H1 (cell line): ENCODE data around the gene SNAP47. TPM values are rescaled to one million over a fixed set of nuclear protein-coding genes. Genes with fewer than 3 reads are reported as not detected.

Source experiments
- CTCF ChIA-PET: fragments of 300-600 bp; sonication (Branson Sonifier 250); formaldehyde crosslinking; loops from one replicate; lab custom pipeline; 2021; ENCODE audit not compliant: partially characterized antibody; lab: Charles Lee
- POLR2A ChIA-PET: fragments of 300-600 bp; sonication (Branson Sonifier 250); formaldehyde crosslinking; loops from one replicate; lab custom pipeline; 2021; ENCODE audit warnings: inconsistent platforms; ENCODE audit not compliant: partially characterized antibody; lab: Charles Lee
- DNase-seq, 2 experiments: peaks; one replicate each; pipeline versions ENCODE4 v3.0.0 to v3.0.0-alpha.2; 2010 to 2022; ENCODE audit warnings: low spot score in 2 of 2, low read depth in 1 of 2, mixed read lengths in 1 of 2
- FAIRE-seq: peaks from 2 replicates; lab custom pipeline; 2011; peaks lifted over from hg19 to GRCh38; lab: Jason Lieb, UNC
- H2AFZ ChIP-seq: 2 replicates; pipeline ENCODE4 v1.8.1; 2012; ENCODE audit warnings: low read length, inconsistent platforms
- H2AK5ac ChIP-seq: 2 replicates; pipeline ENCODE4 v1.6.1; 2013; ENCODE audit warnings: low read depth, low read length
- H2BK120ac ChIP-seq: replicated peaks from 2 replicates; pipeline ENCODE3; 2013; ENCODE audit warnings: low read depth, low read length, inconsistent platforms
- H2BK12ac ChIP-seq: 2 replicates; pipeline ENCODE4 v1.6.1; 2013; ENCODE audit warnings: low read depth, low read length
- H2BK15ac ChIP-seq: 2 replicates; pipeline ENCODE4 v1.6.1; 2013; ENCODE audit warnings: low read length
- H2BK20ac ChIP-seq: 2 replicates; pipeline ENCODE4 v1.6.1; 2013; ENCODE audit warnings: low read length
- H2BK5ac ChIP-seq: 2 replicates; pipeline ENCODE4 v1.6.1; 2013; ENCODE audit warnings: low read depth, low read length
- H3K14ac ChIP-seq: 2 replicates; pipeline ENCODE4 v1.6.1; 2013; ENCODE audit warnings: inconsistent platforms; ENCODE audit not compliant: insufficient read length
- H3K18ac ChIP-seq: 2 replicates; pipeline ENCODE4 v1.6.1; 2013; ENCODE audit warnings: low read length; ENCODE audit errors: extremely low read depth
- H3K23ac ChIP-seq: 2 replicates; pipeline ENCODE4 v1.6.1; 2013; ENCODE audit warnings: inconsistent platforms; ENCODE audit not compliant: insufficient read length
- H3K23me2 ChIP-seq: 2 replicates; pipeline ENCODE4 v1.6.1; 2013; ENCODE audit warnings: low read depth, low read length
- H3K27ac ChIP-seq: 2 replicates; pipeline ENCODE4 v1.6.1; 2011; ENCODE audit warnings: low read depth, low read length, inconsistent platforms
- H3K27me3 ChIP-seq, 4 experiments: replicated peaks in 1 of 4; 1 replicate in 1 of 4; 2 replicates in 3 of 4; pipeline versions ENCODE4 v1.6.1 to v1.8.1; 2011 to 2013; ENCODE audit warnings: low read length in 3 of 4, mild to moderate bottlenecking in 3 of 4, inconsistent platforms in 2 of 4, mixed read lengths in 2 of 4, moderate library complexity in 1 of 4; ENCODE audit not compliant: control insufficient read depth in 3 of 4, insufficient read depth in 3 of 4; ENCODE audit errors: extremely low read depth in 1 of 4
- H3K36me3 ChIP-seq, 4 experiments: 2 replicates each; pipeline versions ENCODE4 v1.6.1 to v1.8.1; 2011 to 2013; ENCODE audit warnings: mild to moderate bottlenecking in 4 of 4, low read length in 3 of 4, moderate library complexity in 2 of 4, control low read depth in 1 of 4, inconsistent platforms in 1 of 4; ENCODE audit not compliant: insufficient read depth in 4 of 4, control insufficient read depth in 2 of 4
- H3K4ac ChIP-seq: replicated peaks from 2 replicates; pipeline ENCODE3; 2013; ENCODE audit warnings: low read length, low read depth, mixed read lengths, inconsistent platforms; ENCODE audit not compliant: insufficient read length
- H3K4me1 ChIP-seq, 4 experiments: replicated peaks in 1 of 4; 1 replicate in 1 of 4; 2 replicates in 3 of 4; pipeline versions ENCODE4 v1.6.1 to v1.8.1; 2011 to 2013; ENCODE audit warnings: low read length in 3 of 4, inconsistent platforms in 2 of 4, mixed read lengths in 1 of 4; ENCODE audit not compliant: insufficient read depth in 4 of 4, control insufficient read depth in 3 of 4
- H3K4me2 ChIP-seq, 2 experiments: 2 replicates each; pipeline versions ENCODE4 v1.6.1 to v1.8.1; 2011 to 2013; ENCODE audit warnings: low read depth in 2 of 2, low read length in 2 of 2, control low read depth in 1 of 2, inconsistent platforms in 1 of 2, mild to moderate bottlenecking in 1 of 2; ENCODE audit not compliant: insufficient read depth in 1 of 2
- H3K4me3 ChIP-seq, 4 experiments: fragments of 200-600, 300-600 bp in 1 of 4; sonication (generic), shearing (Covaris generic), sonication (Bioruptor Twin) in 1 of 4; 2 replicates each; pipeline versions ENCODE4 v1.5.1 to v1.8.1; 2011 to 2016; ENCODE audit warnings: low read length in 4 of 4, low read depth in 3 of 4, control low read depth in 2 of 4, inconsistent platforms in 2 of 4, mild to moderate bottlenecking in 2 of 4, mixed read lengths in 1 of 4, moderate library complexity in 1 of 4; ENCODE audit not compliant: insufficient read depth in 2 of 4; ENCODE audit errors: extremely low read depth in 1 of 4
- H3K56ac ChIP-seq: replicated peaks from 2 replicates; pipeline ENCODE3; 2013; ENCODE audit warnings: low read depth, mild to moderate bottlenecking, mixed read lengths, low read length, inconsistent platforms; ENCODE audit not compliant: insufficient read length
- H3K79me1 ChIP-seq: 2 replicates; pipeline ENCODE4 v1.6.1; 2013; ENCODE audit warnings: low read depth, low read length, control low read depth
- H3K79me2 ChIP-seq, 2 experiments: 2 replicates each; pipeline versions ENCODE4 v1.6.1 to v1.8.1; 2012 to 2013; ENCODE audit warnings: low read length in 2 of 2, mild to moderate bottlenecking in 2 of 2, inconsistent platforms in 1 of 2; ENCODE audit not compliant: insufficient read depth in 2 of 2, control insufficient read depth in 1 of 2
- H3K9ac ChIP-seq, 4 experiments: replicated peaks in 1 of 4; 1 replicate in 1 of 4; 2 replicates in 3 of 4; pipeline versions ENCODE4 v1.6.1 to v1.8.1; 2011 to 2013; ENCODE audit warnings: low read depth in 3 of 4, low read length in 3 of 4, control low read depth in 2 of 4, mild to moderate bottlenecking in 2 of 4, moderate library complexity in 2 of 4, inconsistent platforms in 1 of 4; ENCODE audit errors: extremely low read depth in 1 of 4
- H3K9me3 ChIP-seq, 2 experiments: 2 replicates each; pipeline versions ENCODE4 v1.6.1 to v1.8.1; 2012 to 2013; ENCODE audit warnings: mild to moderate bottlenecking in 2 of 2, moderate library complexity in 2 of 2, control low read depth in 1 of 2, inconsistent platforms in 1 of 2, low read depth in 1 of 2, low read length in 1 of 2, mixed read lengths in 1 of 2; ENCODE audit not compliant: insufficient read depth in 2 of 2
- H4K20me1 ChIP-seq, 2 experiments: replicated peaks in 1 of 2; 2 replicates each; pipeline versions ENCODE3 to v1.8.1; 2011 to 2013; ENCODE audit warnings: inconsistent platforms in 2 of 2, low read length in 2 of 2, mild to moderate bottlenecking in 1 of 2; ENCODE audit not compliant: insufficient read depth in 2 of 2, control insufficient read depth in 1 of 2
- H4K5ac ChIP-seq: 2 replicates; pipeline ENCODE4 v1.6.1; 2013; ENCODE audit warnings: low read length, low read depth, mixed read lengths, inconsistent platforms; ENCODE audit not compliant: insufficient read length
- H4K8ac ChIP-seq: 2 replicates; pipeline ENCODE4 v1.8.0; 2013; ENCODE audit warnings: mild to moderate bottlenecking, moderate library complexity, low read length, inconsistent platforms; ENCODE audit not compliant: insufficient read depth; ENCODE audit errors: extremely low read depth
- H4K91ac ChIP-seq: replicated peaks from 2 replicates; pipeline ENCODE3; 2013; ENCODE audit warnings: low read length, mixed read lengths, inconsistent platforms; ENCODE audit not compliant: insufficient read length
- CREB1 ChIP-seq: IDR thresholded peaks from 2 replicates; pipeline ENCODE4 v1.6.1; 2012; ENCODE audit warnings: inconsistent platforms
- TAF1 ChIP-seq: IDR thresholded peaks from 2 replicates; pipeline ENCODE4 v1.6.1; 2011; ENCODE audit warnings: mild to moderate bottlenecking, low read depth, low read length
- TCF12 ChIP-seq: IDR thresholded peaks from 2 replicates; pipeline ENCODE4 v1.6.1; 2011; ENCODE audit warnings: low read depth, mild to moderate bottlenecking, low read length
- ZNF274 ChIP-seq: IDR thresholded peaks from 2 replicates; pipeline ENCODE4 v1.7.0; 2012; ENCODE audit warnings: low read length, borderline replicate concordance; ENCODE audit errors: extremely low read depth
- WGBS, 2 experiments: shearing (Covaris generic) in 1 of 2; methylation state at CpG; one replicate each; pipeline versions ENCODE4 v1.1.6 to v1.1.7; 2013 to 2015; ENCODE audit warnings: low lambda C conversion rate in 2 of 2, mixed read lengths in 2 of 2, inconsistent platforms in 1 of 2, low coverage in 1 of 2, missing lambda C conversion rate in 1 of 2; ENCODE audit not compliant: insufficient replicate concordance in 2 of 2, insufficient coverage in 1 of 2, insufficient read length in 1 of 2; ENCODE audit errors: extremely low coverage in 1 of 2, missing lambda C conversion rate in 1 of 2; 5-methylcytosine and 5-hydroxymethylcytosine counted together
- polyA plus RNA-seq, 7 experiments: library from polyadenylated mRNA; depleted of rRNA in 3 of 7; stranded (reverse) in 5 of 7; unstranded in 2 of 7; fragments of >200 nt in 5 of 7; fragments of 200-250 nt in 2 of 7; gene quantifications; 1 replicate in 5 of 7; 2 replicates in 1 of 7; 4 replicates in 1 of 7; pipeline versions ENCODE4 v1.2.1 to v1.2.3, GENCODE V29; 2011 to 2013; ENCODE audit warnings: missing spikeins in 2 of 7, mixed read lengths in 2 of 7
- total RNA-seq: library from RNA; stranded (reverse); fragmentation: NEBNext Ultra II Directional; extraction: Animal tissue kit (Norgen Biotek cat#: 25700); gene quantifications from 2 replicates; pipeline ENCODE4 v1.2.1, GENCODE V29; 2021
- TF ChIP-seq, protein P1 (sequence below): IDR thresholded peaks from 2 replicates; pipeline ENCODE4 v1.6.1; 2011; ENCODE audit warnings: low read depth, mild to moderate bottlenecking, low read length; ENCODE audit not compliant: insufficient read depth

SNAP47 gene
- total and polyA plus RNA-seq, 2 of the 8 experiments (the other 6 are each of a cell fraction or from before 2014, with no cell fraction given), result 37.6 to 42.2 TPM

DNA sequence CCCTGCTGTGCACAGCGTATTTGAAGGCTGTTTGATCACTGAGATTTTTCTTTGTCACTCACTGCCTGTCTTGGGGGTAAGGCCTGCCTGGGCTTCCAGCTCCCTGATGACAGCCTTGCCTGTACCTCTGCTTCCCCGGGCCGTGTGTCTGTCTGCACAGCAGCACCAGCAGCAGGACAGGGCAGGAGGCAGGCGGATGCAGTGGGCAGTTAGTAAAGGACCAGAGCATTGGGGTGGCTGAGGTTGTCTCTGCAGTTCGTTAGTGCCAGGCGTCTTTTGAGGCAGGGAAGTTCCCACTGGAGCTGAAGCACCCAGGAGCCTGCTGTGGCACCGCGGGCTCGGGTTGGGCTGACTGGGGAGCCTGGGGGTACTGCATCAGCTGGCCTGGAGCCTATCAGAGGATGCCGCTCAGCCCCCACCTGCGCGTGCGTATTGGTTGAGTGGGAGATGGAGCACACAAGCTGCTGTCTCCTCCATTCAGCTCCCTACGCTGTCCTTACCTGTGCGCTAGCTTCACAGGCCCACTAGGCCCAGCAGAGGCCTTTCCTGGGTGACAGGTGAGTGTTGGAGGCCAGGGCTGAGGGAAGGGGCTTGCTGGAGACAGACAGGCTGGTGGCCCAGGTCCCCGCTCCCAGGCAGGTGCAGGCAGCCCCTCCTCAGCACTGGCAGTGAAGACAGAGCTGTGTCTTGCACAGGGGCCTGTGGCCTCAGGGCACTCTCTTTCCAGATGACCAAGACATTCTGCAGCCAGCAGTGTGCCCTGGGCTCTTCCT is 28.2 kb downstream of the SNAP47 start:
- Histone ChIP-seq H3K27ac (no peak overlapping the region), H3K9ac (no peak overlapping the region), H3K18ac (no peak overlapping the region), H2BK12ac (no peak overlapping the region), H2BK120ac (no peak overlapping the region), H3K23ac (no peak overlapping the region), H3K56ac (no peak overlapping the region), H3K79me2 (peaks cover 0 to 11% of the 10 kb centered on the region in 2 experiments; a peak in 1 of 4 replicates), H3K4me3 (no peak overlapping the region), H2AK5ac (no peak overlapping the region), H2BK15ac (peak overlapping the region; percentile 32; the same call in 1 of the 2 replicates), H2AFZ (no peak overlapping the region), H3K79me1 (peaks cover 1% of the 10 kb centered on the region; the same call in 1 of the 2 replicates), H3K9me3 (no peaks in the 10 kb centered on the region), H4K91ac (no peak overlapping the region), H2BK20ac (no peak overlapping the region), H3K4me1 (peaks cover 0 to 5% (median under 1%) of the 10 kb centered on the region in 4 experiments; a peak in 3 of 7 replicates), H2BK5ac (peak overlapping the region; percentile 82; the same call in 1 of the 2 replicates), H3K23me2 (no peaks in the 10 kb centered on the region), H4K20me1 (peaks cover 9 to 31% of the 10 kb centered on the region in 2 experiments), H3K27me3 (no peaks in the 10 kb centered on the region), H4K5ac (no peak overlapping the region), H3K36me3 (peaks cover 11 to 36% (median 26%) of the 10 kb centered on the region in 4 experiments), H4K8ac (peak overlapping the region; percentile 31), H3K4me2 (no peak overlapping the region), H3K14ac (no peak overlapping the region), H3K4ac (no peak overlapping the region)
- DNase-seq (no peak), FAIRE-seq (no peak)
- POLR2A ChIA-PET, result no interaction called here
- WGBS, 2 experiments, result 91% methylated on average over 15 of the region's 16 CpGs; no CpG with 5 or more reads in 1 of the 2 experiments
- CTCF ChIA-PET, result interaction anchor here (0.6 to 7.7 kb wide), 31 partner anchors 11 to 305 kb away, joined by 3 to 51 read pairs (median 5); partner anchors contain the start of gene WNT9A
- TF ChIP-seq CREB1 (no peak), ZNF274 (no peak), TCF12 (no peak), TAF1 (no peak)
- TF ChIP-seq, protein P1, sequence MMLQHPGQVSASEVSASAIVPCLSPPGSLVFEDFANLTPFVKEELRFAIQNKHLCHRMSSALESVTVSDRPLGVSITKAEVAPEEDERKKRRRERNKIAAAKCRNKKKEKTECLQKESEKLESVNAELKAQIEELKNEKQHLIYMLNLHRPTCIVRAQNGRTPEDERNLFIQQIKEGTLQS, result no peak
